ENCODE results near the gene KIF11.
"Not testable (repeated sequence)": the region's sequence is repeated elsewhere in the genome, so short reads cannot be mapped to it uniquely, and the experiment has no call there.

The KIF11 gene

GRCh38 chr10:92552310-92552709 is 40.6 kb upstream of the KIF11 start:
- CTCF ChIA-PET, result no interaction called here
- POLR2A ChIA-PET, result interaction anchor here (1.0 kb wide), 1 partner anchor 20 kb away, joined by 3 read pairs; no protein-coding TSS in a partner anchor
- no peak for DNase-seq (ENCODE audit: extremely low spot score)
- no peak for TF ChIP-seq ZNF384 (IDR thresholded peaks at IDR 0.05)
- no peak for TF ChIP-seq FOXA1 (IDR thresholded peaks at IDR 0.05)
- TF ChIP-seq L3MBTL2 (conservative IDR thresholded peaks at IDR 0.05), result no peak
- TF ChIP-seq TARDBP (IDR thresholded peaks at IDR 0.05), result no peak
- TF ChIP-seq NFRKB (IDR thresholded peaks at IDR 0.05), result no peak
- TF ChIP-seq ARNT (IDR thresholded peaks at IDR 0.05), result no peak
- TF ChIP-seq FOXK2 (IDR thresholded peaks at IDR 0.05), result no peak
- no peak for TF ChIP-seq SP1 (IDR thresholded peaks at IDR 0.05)
- no peak for TF ChIP-seq SUZ12 (IDR thresholded peaks at IDR 0.05)
- TF ChIP-seq HDGF (IDR thresholded peaks at IDR 0.05; ENCODE audit: borderline replicate concordance), result no peak

- POLR2A ChIA-PET, result no interaction called here
- CTCF ChIA-PET, result no interaction called here
These were observed 39.0 kb upstream of the KIF11 start for GRCh38 chr10:92553959-92554358.

GRCh38 chr10:92559046-92559445 is 33.9 kb upstream of the KIF11 start:
- TF ChIP-seq NFRKB (IDR thresholded peaks at IDR 0.05) (no peak), PKNOX1 (IDR thresholded peaks at IDR 0.05) (no peak), FOXM1 (IDR thresholded peaks at IDR 0.05; ENCODE audit: borderline replicate concordance) (no peak), FOXA1 (IDR thresholded peaks at IDR 0.05) (no peak), LEF1 (IDR thresholded peaks at IDR 0.05; ENCODE audit: borderline replicate concordance) (no peak), CTBP1 (IDR thresholded peaks at IDR 0.05; ENCODE audit: borderline replicate concordance) (no peak), ELF4 (IDR thresholded peaks at IDR 0.05) (no peak)
- DNase-seq (ENCODE audit: extremely low spot score), result no peak
- ChIA-PET POLR2A (no interaction called here), CTCF (no interaction called here)

More at GRCh38 chr10:92553959-92554358, 39.0 kb upstream of the KIF11 start:
- no peak for DNase-seq (ENCODE audit: extremely low spot score)
- TF ChIP-seq PKNOX1 (IDR thresholded peaks at IDR 0.05), result no peak
- no peak for TF ChIP-seq ZNF384 (IDR thresholded peaks at IDR 0.05)
- TF ChIP-seq FOXA1 (IDR thresholded peaks at IDR 0.05), result no peak
- TF ChIP-seq NFRKB (IDR thresholded peaks at IDR 0.05), result no peak
- no peak for TF ChIP-seq BHLHE40 (IDR thresholded peaks at IDR 0.05; ENCODE audit: borderline replicate concordance)
- TF ChIP-seq FOXK2 (IDR thresholded peaks at IDR 0.05), result no peak
- TF ChIP-seq SP1 (IDR thresholded peaks at IDR 0.05), result no peak
- TF ChIP-seq FOXM1 (IDR thresholded peaks at IDR 0.05; ENCODE audit: borderline replicate concordance), result no peak
- no peak for TF ChIP-seq ELF4 (IDR thresholded peaks at IDR 0.05)
- no peak for TF ChIP-seq ARNT (IDR thresholded peaks at IDR 0.05)
- TF ChIP-seq CTBP1 (IDR thresholded peaks at IDR 0.05; ENCODE audit: borderline replicate concordance), result no peak
- TF ChIP-seq SUZ12 (IDR thresholded peaks at IDR 0.05), result no peak
- no peak for TF ChIP-seq HDGF (IDR thresholded peaks at IDR 0.05; ENCODE audit: borderline replicate concordance)
- no peak for TF ChIP-seq TARDBP (IDR thresholded peaks at IDR 0.05)
- no peak for TF ChIP-seq LEF1 (IDR thresholded peaks at IDR 0.05; ENCODE audit: borderline replicate concordance)
- no peak for TF ChIP-seq L3MBTL2 (conservative IDR thresholded peaks at IDR 0.05)

- ChIA-PET CTCF (no interaction called here), POLR2A (interaction anchor here (1.7 kb wide), 1 partner anchor 10 kb away, joined by 5 read pairs; no protein-coding TSS in a partner anchor)
- no peak for TF ChIP-seq LEF1 (IDR thresholded peaks at IDR 0.05; ENCODE audit: borderline replicate concordance)
- no peak for TF ChIP-seq ZNF384 (IDR thresholded peaks at IDR 0.05)
- no peak for TF ChIP-seq SUZ12 (IDR thresholded peaks at IDR 0.05)
- no peak for DNase-seq (ENCODE audit: extremely low spot score)
These were observed 30.5 kb upstream of the KIF11 start for GRCh38 chr10:92562424-92562823.

GRCh38 chr10:92567952-92568600 is 24.9 kb upstream of the KIF11 start:
- no peak for DNase-seq (ENCODE audit: extremely low spot score)
- no peak for TF ChIP-seq L3MBTL2 (conservative IDR thresholded peaks at IDR 0.05)
- TF ChIP-seq CTBP1 (IDR thresholded peaks at IDR 0.05; ENCODE audit: borderline replicate concordance), result no peak
- no peak for TF ChIP-seq ARNT (IDR thresholded peaks at IDR 0.05)
- TF ChIP-seq SP1 (IDR thresholded peaks at IDR 0.05), result no peak
- TF ChIP-seq FOXA1 (IDR thresholded peaks at IDR 0.05), result no peak
- TF ChIP-seq FOXM1 (IDR thresholded peaks at IDR 0.05; ENCODE audit: borderline replicate concordance), result no peak
- TF ChIP-seq TARDBP (IDR thresholded peaks at IDR 0.05), result no peak
- no peak for TF ChIP-seq ZNF384 (IDR thresholded peaks at IDR 0.05)
- TF ChIP-seq ELF4 (IDR thresholded peaks at IDR 0.05), result no peak
- TF ChIP-seq NFRKB (IDR thresholded peaks at IDR 0.05), result no peak
- no peak for TF ChIP-seq PKNOX1 (IDR thresholded peaks at IDR 0.05)
- TF ChIP-seq HDGF (IDR thresholded peaks at IDR 0.05; ENCODE audit: borderline replicate concordance), result no peak
- no peak for TF ChIP-seq LEF1 (IDR thresholded peaks at IDR 0.05; ENCODE audit: borderline replicate concordance)
- CTCF ChIA-PET, result no interaction called here
- POLR2A ChIA-PET, result interaction anchor here (1.6 kb wide), 1 partner anchor 23 kb away, joined by 6 read pairs; no protein-coding TSS in a partner anchor

GRCh38 chr10:92569071-92569470 is 23.9 kb upstream of the KIF11 start:
- TF ChIP-seq FOXK2 (IDR thresholded peaks at IDR 0.05), result no peak
- TF ChIP-seq PKNOX1 (IDR thresholded peaks at IDR 0.05), result no peak
- no peak for TF ChIP-seq FOXA1 (IDR thresholded peaks at IDR 0.05)
- no peak for TF ChIP-seq LEF1 (IDR thresholded peaks at IDR 0.05; ENCODE audit: borderline replicate concordance)
- no peak for DNase-seq (ENCODE audit: extremely low spot score)
- ChIA-PET CTCF (no interaction called here), POLR2A (interaction anchor here (1.3 kb wide), 1 partner anchor 23 kb away, joined by 7 read pairs; no protein-coding TSS in a partner anchor)

- CTCF ChIA-PET; DNase-seq (ENCODE audit: extremely low spot score): not testable (repeated sequence)
- POLR2A ChIA-PET, result interaction anchor here (1.3 kb wide), 1 partner anchor 22 kb away, joined by 7 read pairs; no protein-coding TSS in a partner anchor
These were observed 23.3 kb upstream of the KIF11 start for GRCh38 chr10:92569663-92570062.
